ENCODE results near the gene LYZL1.

DNA sequence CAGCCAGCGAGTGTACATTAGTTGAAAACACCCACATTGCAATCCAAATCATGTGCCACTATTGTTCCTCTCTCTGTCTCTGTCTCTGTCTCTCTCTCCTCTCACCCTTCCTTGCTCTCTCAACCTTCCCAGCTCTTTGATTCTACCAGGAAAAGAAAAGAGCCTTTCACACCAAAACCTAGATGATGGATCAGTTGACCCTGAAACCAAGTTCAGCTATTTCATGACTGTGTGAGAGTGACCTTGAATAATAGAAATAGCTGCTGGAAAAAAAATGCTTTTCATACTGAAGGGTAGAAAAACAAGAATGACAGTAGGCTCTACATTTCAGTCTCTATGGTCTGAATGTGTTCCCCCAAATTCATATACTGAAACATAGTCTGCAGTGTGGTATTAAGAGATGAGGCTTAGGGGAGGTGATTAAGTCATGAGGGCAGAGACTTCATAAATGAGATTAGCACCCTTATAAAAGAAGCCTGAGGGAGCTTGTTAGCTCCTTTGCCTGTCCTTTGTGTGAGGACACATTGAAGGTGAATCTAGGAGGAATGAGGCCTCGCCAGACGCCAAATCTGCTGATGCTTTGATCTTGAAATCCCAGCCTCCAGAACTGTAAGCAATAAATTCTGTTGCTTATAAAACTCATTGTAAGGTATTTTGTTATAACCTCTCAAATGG, 65.2 kb downstream of the LYZL1 start:
- TF ChIP-seq BRCA1 (IDR thresholded peaks at IDR 0.05; ENCODE audit: low read depth, low read length) = no peak
- no peak for TF ChIP-seq CTCF (IDR thresholded peaks at IDR 0.05; ENCODE audit: control extremely low read depth in 1 of 3, insufficient read depth in 1 of 3, low read depth in 1 of 3, low read length in 3 of 3)
- no peak for TF ChIP-seq PHF8 (conservative IDR thresholded peaks at IDR 0.05; ENCODE audit: low read depth, low read length)
- TF ChIP-seq POLR2A (IDR thresholded peaks at IDR 0.05; ENCODE audit: control extremely low read depth in 1 of 2, low read depth in 2 of 2, low read length in 2 of 2) = no peak
- no peak for TF ChIP-seq ZNF274 (IDR thresholded peaks at IDR 0.05; ENCODE audit: borderline replicate concordance, extremely low read depth, low read length)
- TF ChIP-seq CTBP2 (IDR thresholded peaks at IDR 0.05; ENCODE audit: borderline replicate concordance, insufficient read depth, insufficient read length, low read length) = no peak

All from H1 (cell line).